Gastrocnemius medialis (tissue), 4 donors: Measurements from ENCODE around the gene PCDHA2.

Experiments used
- POLR2A ChIP-seq, 2 donors: fragments of 450-650 bp; IDR thresholded peaks; one replicate each; pipeline ENCODE4 v1.6.1; 2017; ENCODE audit warnings: antibody characterized with exemption in 2 of 2, mild to moderate bottlenecking in 2 of 2, moderate library complexity in 2 of 2
- TF ChIP-seq, protein P1 (sequence below), 5 experiments: fragments of 450-650 bp in 3 of 5; fragments of 200-600 bp in 2 of 5; sonication (generic) in 2 of 5; IDR thresholded peaks in 4 of 5; conservative IDR thresholded peaks in 1 of 5; 1 replicate in 4 of 5; 2 replicates in 1 of 5; pipeline ENCODE4 v1.5.1; 2016 to 2019; ENCODE audit warnings: antibody characterized with exemption in 5 of 5, mild to moderate bottlenecking in 3 of 5, moderate library complexity in 3 of 5

DNA sequence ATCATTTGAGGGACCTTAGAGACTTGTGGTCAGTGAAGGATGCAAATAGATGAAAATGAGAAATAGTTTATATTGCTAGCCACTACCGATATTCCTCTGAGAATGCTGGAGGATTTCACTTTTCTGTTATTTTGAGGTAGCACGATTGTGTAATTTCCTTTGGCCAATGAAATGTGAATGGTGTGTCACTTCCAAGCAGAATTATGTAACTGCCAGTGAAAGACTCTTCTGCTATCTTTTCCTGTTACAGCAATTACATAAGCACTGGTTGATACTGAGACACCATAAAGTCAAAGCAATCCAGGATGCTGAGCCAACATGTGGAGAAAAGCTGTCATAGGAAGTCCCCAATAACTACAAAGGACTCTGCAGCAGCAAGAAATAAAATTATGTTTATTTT is 3.6 kb upstream of the PCDHA2 start:
- TF ChIP-seq, protein P1, sequence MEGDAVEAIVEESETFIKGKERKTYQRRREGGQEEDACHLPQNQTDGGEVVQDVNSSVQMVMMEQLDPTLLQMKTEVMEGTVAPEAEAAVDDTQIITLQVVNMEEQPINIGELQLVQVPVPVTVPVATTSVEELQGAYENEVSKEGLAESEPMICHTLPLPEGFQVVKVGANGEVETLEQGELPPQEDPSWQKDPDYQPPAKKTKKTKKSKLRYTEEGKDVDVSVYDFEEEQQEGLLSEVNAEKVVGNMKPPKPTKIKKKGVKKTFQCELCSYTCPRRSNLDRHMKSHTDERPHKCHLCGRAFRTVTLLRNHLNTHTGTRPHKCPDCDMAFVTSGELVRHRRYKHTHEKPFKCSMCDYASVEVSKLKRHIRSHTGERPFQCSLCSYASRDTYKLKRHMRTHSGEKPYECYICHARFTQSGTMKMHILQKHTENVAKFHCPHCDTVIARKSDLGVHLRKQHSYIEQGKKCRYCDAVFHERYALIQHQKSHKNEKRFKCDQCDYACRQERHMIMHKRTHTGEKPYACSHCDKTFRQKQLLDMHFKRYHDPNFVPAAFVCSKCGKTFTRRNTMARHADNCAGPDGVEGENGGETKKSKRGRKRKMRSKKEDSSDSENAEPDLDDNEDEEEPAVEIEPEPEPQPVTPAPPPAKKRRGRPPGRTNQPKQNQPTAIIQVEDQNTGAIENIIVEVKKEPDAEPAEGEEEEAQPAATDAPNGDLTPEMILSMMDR (IDR thresholded peaks at IDR 0.05 in 4 of 5, conservative IDR thresholded peaks at IDR 0.05 in 1 of 5): no peak
- TF ChIP-seq POLR2A (IDR thresholded peaks at IDR 0.05): no peak
